Measurements from ENCODE around the gene DLEU7. TPM values are rescaled to one million over a fixed set of nuclear protein-coding genes. Genes with fewer than 3 reads are reported as not detected.

Gene DLEU7
- total and polyA plus RNA-seq, 2 of the 8 experiments (the other 6 are each of a cell fraction or from before 2014, with no cell fraction given): 4.9 to 5.2 TPM

DNA sequence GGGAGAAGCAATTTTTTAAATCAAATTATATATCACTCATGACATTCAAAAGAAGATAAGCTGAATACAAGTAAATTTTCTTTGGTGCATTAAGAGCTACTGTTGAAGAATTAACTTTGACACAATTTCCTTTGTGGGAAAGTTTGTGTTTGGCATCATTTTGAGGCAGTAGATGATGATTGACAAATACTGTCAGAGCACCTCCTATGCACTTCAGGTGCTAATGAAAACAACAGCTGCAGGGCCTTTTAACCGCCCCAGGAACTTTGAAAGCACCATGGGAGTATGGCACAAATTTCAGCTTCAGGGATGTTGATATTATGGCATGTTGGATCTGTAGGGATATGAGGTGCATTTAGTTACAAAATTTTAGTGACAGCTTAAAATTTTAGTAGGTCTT lies 21.0 kb upstream of the DLEU7 start:
- Histone ChIP-seq H3K18ac (ENCODE audit: extremely low read depth, low read length) (no peak overlapping the region), H4K5ac (ENCODE audit: insufficient read length, low read depth, low read length) (no peak overlapping the region), H3K9me3 (ENCODE audit: insufficient read depth in 2 of 2, low read depth in 1 of 2, low read length in 1 of 2) (no peaks in the 10 kb centered on the region; a peak in 1 of 4 replicates), H2BK12ac (ENCODE audit: low read depth, low read length) (no peak overlapping the region), H3K27me3 (replicated peaks in 1 of 4; ENCODE audit: control insufficient read depth in 3 of 4, extremely low read depth in 1 of 4, insufficient read depth in 3 of 4, low read length in 3 of 4) (no peaks in the 10 kb centered on the region), H3K4me3 (ENCODE audit: extremely low read depth in 1 of 4, insufficient read depth in 2 of 4, low read depth in 3 of 4, low read length in 4 of 4) (no peak overlapping the region), H3K4ac (replicated peaks; ENCODE audit: insufficient read length, low read depth, low read length) (no peak overlapping the region), H4K91ac (replicated peaks; ENCODE audit: insufficient read length, low read length) (no peak overlapping the region), H3K79me1 (ENCODE audit: low read depth, low read length) (no peaks in the 10 kb centered on the region), H2AFZ (ENCODE audit: low read length) (no peak overlapping the region), H3K36me3 (ENCODE audit: control insufficient read depth in 2 of 4, insufficient read depth in 4 of 4, low read length in 3 of 4) (no peaks in the 10 kb centered on the region), H3K23ac (ENCODE audit: insufficient read length) (no peak overlapping the region), H3K14ac (ENCODE audit: insufficient read length) (no peak overlapping the region), H3K9ac (replicated peaks in 1 of 4; ENCODE audit: extremely low read depth in 1 of 4, low read depth in 3 of 4, low read length in 3 of 4) (no peak overlapping the region), H3K79me2 (ENCODE audit: control insufficient read depth in 1 of 2, insufficient read depth in 2 of 2, low read length in 2 of 2) (no peaks in the 10 kb centered on the region), H3K23me2 (ENCODE audit: low read depth, low read length) (no peaks in the 10 kb centered on the region; the same call in 1 of the 2 replicates), H3K27ac (ENCODE audit: low read depth, low read length) (no peak overlapping the region), H3K56ac (replicated peaks; ENCODE audit: insufficient read length, low read depth, low read length) (no peak overlapping the region), H2BK20ac (ENCODE audit: low read length) (no peak overlapping the region), H2BK15ac (ENCODE audit: low read length) (no peak overlapping the region), H4K8ac (ENCODE audit: extremely low read depth, insufficient read depth, low read length) (no peak overlapping the region), H3K4me2 (ENCODE audit: insufficient read depth in 1 of 2, low read depth in 2 of 2, low read length in 2 of 2) (no peak overlapping the region), H3K4me1 (replicated peaks in 1 of 4; ENCODE audit: control insufficient read depth in 3 of 4, insufficient read depth in 4 of 4, low read length in 3 of 4) (no peaks in the 10 kb centered on the region), H2BK5ac (ENCODE audit: low read depth, low read length) (no peak overlapping the region), H2BK120ac (replicated peaks; ENCODE audit: low read depth, low read length) (no peak overlapping the region), H4K20me1 (replicated peaks in 1 of 2; ENCODE audit: control insufficient read depth in 1 of 2, insufficient read depth in 2 of 2, low read length in 2 of 2) (no peaks in the 10 kb centered on the region), H2AK5ac (ENCODE audit: low read depth, low read length) (no peak overlapping the region)
- WGBS, 2 experiments (ENCODE audit: extremely low coverage in 1 of 2, insufficient coverage in 1 of 2, insufficient read length in 1 of 2, insufficient replicate concordance in 2 of 2, low coverage in 1 of 2, low lambda C conversion rate in 2 of 2, missing lambda C conversion rate in 1 of 2): 86% methylated on average over 1 of the region's 1 CpG; no CpG with 5 or more reads in 1 of the 2 experiments
- FAIRE-seq: no peak
- ChIA-PET POLR2A (ENCODE audit: partially characterized antibody) (no interaction called here), CTCF (ENCODE audit: partially characterized antibody) (interaction anchor here (0.7 to 1.8 kb wide), 6 partner anchors 13 to 407 kb away, joined by 3 to 6 read pairs (median 4); no protein-coding TSS in a partner anchor)
- TF ChIP-seq BACH1 (IDR thresholded peaks at IDR 0.05; ENCODE audit: low read length): no peak
- TF ChIP-seq, protein P1, sequence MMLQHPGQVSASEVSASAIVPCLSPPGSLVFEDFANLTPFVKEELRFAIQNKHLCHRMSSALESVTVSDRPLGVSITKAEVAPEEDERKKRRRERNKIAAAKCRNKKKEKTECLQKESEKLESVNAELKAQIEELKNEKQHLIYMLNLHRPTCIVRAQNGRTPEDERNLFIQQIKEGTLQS (IDR thresholded peaks at IDR 0.05; ENCODE audit: insufficient read depth, low read depth, low read length): no peak
- no peak for DNase-seq (ENCODE audit: low read depth in 1 of 2, low spot score in 2 of 2)

All from H1 (cell line).